Right atrium auricular region (tissue), 2 donors: ENCODE measurements around the gene KCNK15. TPM values are rescaled to one million over a fixed set of nuclear protein-coding genes. Genes with fewer than 3 reads are reported as not detected.

Experiments
- DNase-seq: peaks from one replicate; pipeline ENCODE4 v3.0.0-alpha.2; 2019; ENCODE audit warnings: low spot score
- H3K27ac ChIP-seq, 2 donors: fragments of 200-600 bp; sonication (generic); 1 replicate in 1 of 2; 2 replicates in 1 of 2; pipeline ENCODE4 v1.5.1; 2016 to 2019
- H3K27me3 ChIP-seq, 2 donors: fragments of 200-600 bp; sonication (generic); one replicate each; pipeline versions ENCODE4 v1.5.1 to v1.6.0; 2017 to 2019
- H3K36me3 ChIP-seq: fragments of 200-600 bp; sonication (generic); one replicate; pipeline ENCODE4 v1.5.1; 2016
- H3K4me1 ChIP-seq, 2 donors: fragments of 200-600 bp; sonication (generic); one replicate each; pipeline versions ENCODE4 v1.5.1 to v1.6.0; 2017 to 2019
- H3K4me3 ChIP-seq, 2 donors: fragments of 200-600 bp; sonication (generic); 1 replicate in 1 of 2; 2 replicates in 1 of 2; pipeline ENCODE4 v1.5.1; 2017 to 2019; ENCODE audit warnings: mild to moderate bottlenecking in 1 of 2, moderate library complexity in 1 of 2
- H3K9me3 ChIP-seq, 2 donors: fragments of 200-600 bp; sonication (generic); one replicate each; pipeline ENCODE4 v1.5.1; 2019
- total RNA-seq, 2 donors: library from RNA; depleted of rRNA; stranded (reverse); fragments of >200 nt; gene quantifications; one replicate each; pipeline ENCODE4 v1.1.0, GENCODE V29; 2016
- TF ChIP-seq, protein P1 (sequence below), 2 donors: fragments of 200-600 bp; sonication (generic); IDR thresholded peaks; one replicate each; pipeline ENCODE4 v1.5.1; 2019; ENCODE audit warnings: antibody characterized with exemption in 2 of 2

Gene KCNK15
- total RNA-seq, 2 donors from 2014 or later, result 1.4 to 3.7 TPM

DNA sequence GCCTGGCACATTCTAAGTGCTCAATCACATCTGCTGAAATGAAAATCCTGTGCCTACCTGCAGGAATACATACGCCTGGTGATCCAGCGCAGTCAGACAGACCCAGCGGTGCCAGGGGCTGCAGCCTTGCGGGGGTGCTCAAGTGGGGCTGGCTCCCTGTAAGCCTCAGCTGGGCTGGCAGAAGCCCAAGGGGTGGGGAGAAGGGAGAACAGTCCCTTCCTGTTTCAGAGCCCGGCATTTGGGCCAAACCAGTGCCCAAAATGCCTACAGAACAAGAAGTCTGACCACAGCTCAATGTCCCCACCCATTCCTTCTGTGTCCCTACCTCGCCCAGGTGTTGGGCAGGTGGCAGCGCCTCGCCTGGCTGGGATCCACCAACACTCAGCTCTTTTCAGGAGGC is 22.6 kb downstream of the KCNK15 start:
- Histone ChIP-seq H3K4me3 (no peak overlapping the region), H3K36me3 (no peaks in the 10 kb centered on the region), H3K9me3 (no peaks in the 10 kb centered on the region), H3K27ac (no peak overlapping the region), H3K4me1 (peaks cover 0 to 2% of the 10 kb centered on the region in 2 donors), H3K27me3 (no peaks in the 10 kb centered on the region)
- DNase-seq, result no peak
- TF ChIP-seq, protein P1, sequence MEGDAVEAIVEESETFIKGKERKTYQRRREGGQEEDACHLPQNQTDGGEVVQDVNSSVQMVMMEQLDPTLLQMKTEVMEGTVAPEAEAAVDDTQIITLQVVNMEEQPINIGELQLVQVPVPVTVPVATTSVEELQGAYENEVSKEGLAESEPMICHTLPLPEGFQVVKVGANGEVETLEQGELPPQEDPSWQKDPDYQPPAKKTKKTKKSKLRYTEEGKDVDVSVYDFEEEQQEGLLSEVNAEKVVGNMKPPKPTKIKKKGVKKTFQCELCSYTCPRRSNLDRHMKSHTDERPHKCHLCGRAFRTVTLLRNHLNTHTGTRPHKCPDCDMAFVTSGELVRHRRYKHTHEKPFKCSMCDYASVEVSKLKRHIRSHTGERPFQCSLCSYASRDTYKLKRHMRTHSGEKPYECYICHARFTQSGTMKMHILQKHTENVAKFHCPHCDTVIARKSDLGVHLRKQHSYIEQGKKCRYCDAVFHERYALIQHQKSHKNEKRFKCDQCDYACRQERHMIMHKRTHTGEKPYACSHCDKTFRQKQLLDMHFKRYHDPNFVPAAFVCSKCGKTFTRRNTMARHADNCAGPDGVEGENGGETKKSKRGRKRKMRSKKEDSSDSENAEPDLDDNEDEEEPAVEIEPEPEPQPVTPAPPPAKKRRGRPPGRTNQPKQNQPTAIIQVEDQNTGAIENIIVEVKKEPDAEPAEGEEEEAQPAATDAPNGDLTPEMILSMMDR (IDR thresholded peaks at IDR 0.05), result no peak

DNA sequence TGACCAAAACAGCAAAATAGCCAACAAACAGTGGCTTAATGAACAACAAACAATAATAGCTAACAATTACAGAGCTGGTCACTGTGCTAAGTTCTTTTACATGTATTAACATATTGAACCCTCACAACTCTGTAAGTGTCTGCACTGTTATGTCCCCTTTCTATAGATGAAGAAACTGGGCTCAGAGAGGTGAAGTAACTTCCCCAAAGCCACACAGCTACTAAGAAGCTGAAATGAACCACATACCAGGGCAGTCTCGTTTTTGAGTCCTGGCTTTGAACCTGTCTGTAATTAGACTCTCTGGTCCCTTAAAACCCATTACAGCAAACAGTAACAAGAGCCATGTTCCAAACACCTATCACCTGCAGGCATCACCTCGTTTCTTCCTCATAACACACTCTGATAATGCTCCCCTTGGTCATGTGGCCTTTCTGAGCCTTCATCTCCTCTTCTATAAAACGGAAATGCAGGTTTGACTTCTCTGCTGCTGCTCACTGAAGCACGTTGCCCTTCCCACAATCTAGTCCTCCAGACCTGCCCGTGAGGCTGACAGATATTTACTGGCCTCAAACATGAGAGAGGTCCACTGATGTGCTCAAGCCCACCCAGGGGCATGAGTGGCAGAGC is 23.3 kb downstream of the KCNK15 start:
- Histone ChIP-seq H3K36me3 (no peaks in the 10 kb centered on the region), H3K4me3 (no peak overlapping the region), H3K27ac (no peak overlapping the region), H3K4me1 (no peaks in the 10 kb centered on the region), H3K9me3 (no peaks in the 10 kb centered on the region), H3K27me3 (no peaks in the 10 kb centered on the region)
- TF ChIP-seq, protein P1 (IDR thresholded peaks at IDR 0.05), result no peak
- DNase-seq, result no peak

DNA sequence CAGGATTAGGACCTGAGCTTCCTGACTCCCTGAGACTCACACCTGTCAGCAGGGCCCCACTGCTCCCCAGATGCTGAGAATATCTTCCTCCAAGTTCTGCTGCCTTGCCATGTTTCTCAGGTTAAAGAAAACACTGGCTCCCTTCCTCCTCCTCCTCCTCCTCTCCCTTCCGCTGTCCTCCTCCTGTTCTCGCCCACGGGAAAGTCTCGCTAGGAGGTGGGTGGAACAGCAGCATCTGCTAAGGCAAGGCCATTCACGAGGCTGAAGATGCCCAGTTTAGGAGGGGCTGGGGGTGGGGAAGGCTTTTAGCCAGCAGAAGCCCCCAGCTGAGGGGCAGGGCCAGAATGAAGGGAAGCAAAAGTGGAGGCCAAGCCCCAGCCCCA is 23.8 kb downstream of the KCNK15 start:
- Histone ChIP-seq H3K27ac (no peak overlapping the region), H3K9me3 (no peaks in the 10 kb centered on the region), H3K4me1 (no peaks in the 10 kb centered on the region), H3K36me3 (no peaks in the 10 kb centered on the region), H3K27me3 (no peaks in the 10 kb centered on the region), H3K4me3 (no peak overlapping the region)
- DNase-seq, result no peak
- TF ChIP-seq, protein P1 (IDR thresholded peaks at IDR 0.05), result no peak

DNA sequence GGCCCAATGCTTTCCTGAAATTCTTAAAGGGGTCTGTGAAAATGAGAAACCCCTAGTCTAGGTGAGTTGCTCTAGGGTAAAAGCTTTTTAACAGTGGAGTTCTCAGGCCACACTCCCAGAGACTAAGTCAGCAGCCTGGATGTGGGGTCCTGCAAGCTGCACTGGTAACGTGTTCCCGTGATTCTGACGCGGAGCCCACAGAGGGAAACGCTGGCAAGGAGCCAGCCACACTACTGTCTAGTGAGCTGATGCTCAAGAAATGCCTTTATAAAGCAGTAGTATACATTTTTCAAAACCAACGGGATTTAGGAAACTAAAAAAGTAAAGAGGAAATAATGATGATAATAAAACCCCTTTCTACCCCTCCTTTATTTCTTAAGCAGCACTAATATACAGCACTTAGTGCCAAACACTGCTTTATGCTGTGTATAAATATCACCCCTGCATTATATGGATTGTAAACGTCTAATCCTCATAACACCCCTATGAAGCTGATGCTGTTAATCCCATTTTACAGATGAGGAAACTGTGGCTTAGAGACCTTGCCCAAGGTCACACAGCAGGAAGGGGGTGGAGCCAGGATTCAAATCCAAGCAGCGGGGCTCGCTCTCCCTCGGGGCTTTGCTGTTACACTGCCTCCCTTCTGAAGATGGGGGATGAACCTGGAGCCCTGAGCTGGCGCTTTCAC is 25.0 kb downstream of the KCNK15 start:
- no peak for DNase-seq
- Histone ChIP-seq H3K36me3 (no peaks in the 10 kb centered on the region), H3K27me3 (no peaks in the 10 kb centered on the region), H3K27ac (no peak overlapping the region), H3K9me3 (no peaks in the 10 kb centered on the region), H3K4me1 (no peaks in the 10 kb centered on the region), H3K4me3 (no peak overlapping the region)
- TF ChIP-seq, protein P1 (IDR thresholded peaks at IDR 0.05), result no peak

DNA sequence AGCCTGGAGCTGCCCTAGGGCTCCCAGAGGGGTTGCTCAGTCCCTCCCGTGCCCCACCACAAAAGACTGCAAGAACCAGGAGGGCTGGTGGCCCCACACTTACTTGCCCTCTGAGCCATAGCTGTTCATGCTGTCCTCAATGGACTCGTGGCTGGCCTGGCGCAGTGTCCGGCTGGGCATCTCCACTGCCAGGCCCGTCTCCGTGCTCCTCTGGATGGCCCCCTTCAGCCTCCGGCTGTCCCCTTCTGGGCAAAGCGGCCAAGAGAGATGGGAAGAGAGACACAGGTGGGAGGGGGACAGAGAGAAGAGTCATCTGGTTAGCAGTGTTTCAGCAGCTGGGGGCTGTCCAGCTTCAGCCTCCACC is 25.5 kb downstream of the KCNK15 start:
- H3K4me1 ChIP-seq, result no peaks in the 10 kb centered on the region
- no peaks in the 10 kb centered on the region for H3K27me3 ChIP-seq
- no peaks in the 10 kb centered on the region for H3K9me3 ChIP-seq
- no peak overlapping the region for H3K4me3 ChIP-seq
- no peak for DNase-seq
- H3K36me3 ChIP-seq, result no peaks in the 10 kb centered on the region
- TF ChIP-seq, protein P1 (IDR thresholded peaks at IDR 0.05), result no peak
- H3K27ac ChIP-seq, result no peak overlapping the region

DNA sequence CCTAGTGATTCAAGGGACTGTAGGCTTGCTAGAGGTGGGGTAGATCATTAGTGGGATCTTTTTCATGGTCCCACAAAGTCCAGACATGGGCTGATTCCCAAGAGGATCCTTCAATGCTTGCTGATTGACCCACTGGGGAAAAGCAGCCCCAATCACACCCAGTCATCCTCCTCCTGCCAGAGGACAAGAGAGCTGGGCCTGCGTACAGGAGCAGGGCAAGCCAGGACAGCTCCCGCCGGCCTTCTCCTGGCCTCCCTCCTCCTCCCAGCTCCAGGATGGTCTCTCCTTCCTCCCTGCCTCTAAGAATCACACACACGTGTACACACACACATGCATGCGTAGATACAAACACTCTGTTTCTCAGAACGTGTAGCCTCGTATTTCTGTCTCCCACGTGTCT is 27.0 kb downstream of the KCNK15 start:
- no peaks in the 10 kb centered on the region for H3K9me3 ChIP-seq
- no peaks in the 10 kb centered on the region for H3K27me3 ChIP-seq
- H3K27ac ChIP-seq, result no peak overlapping the region
- TF ChIP-seq, protein P1 (IDR thresholded peaks at IDR 0.05), result no peak
- DNase-seq, result no peak
- H3K4me1 ChIP-seq, result no peaks in the 10 kb centered on the region
- no peak overlapping the region for H3K4me3 ChIP-seq
- no peaks in the 10 kb centered on the region for H3K36me3 ChIP-seq
